ENCODE results near the gene DEPP1.
A peak's percentile ranks its signal among the peaks of the same experiment; 100 is the strongest.
"Not testable (repeated sequence)": the region's sequence is repeated elsewhere in the genome, so short reads cannot be mapped to it uniquely, and the experiment has no call there.

DEPP1 gene

GRCh38 chr10:44978570-44979280, at the start of gene DEPP1:
TSS of gene DEPP1 (minus strand) at chr10:44978809. CDS start at chr10:44978030, 779 bp downstream.
- no peak for DNase-seq (ENCODE audit: low spot score)

GRCh38 chr10:45023426-45023825, 44.8 kb upstream of the DEPP1 start:
- DNase-seq (ENCODE audit: low spot score), result no peak

- DNase-seq (ENCODE audit: low spot score), result no peak
Measured at GRCh38 chr10:45015590-45015989, 37.0 kb upstream of the DEPP1 start.

GRCh38 chr10:45014557-45014956, 35.9 kb upstream of the DEPP1 start:
- DNase-seq (ENCODE audit: low spot score), result not testable (repeated sequence)

- peak; percentile 68 for DNase-seq (ENCODE audit: low spot score)
Measured at GRCh38 chr10:45008524-45009161, 30.0 kb upstream of the DEPP1 start.

- no peak for DNase-seq (ENCODE audit: low spot score)
Measured at GRCh38 chr10:45006276-45007030, 27.8 kb upstream of the DEPP1 start.

- no peak for DNase-seq (ENCODE audit: low spot score)
Measured at GRCh38 chr10:45005284-45005683, 26.7 kb upstream of the DEPP1 start.

GRCh38 chr10:45004661-45005060, 26.1 kb upstream of the DEPP1 start:
- DNase-seq (ENCODE audit: low spot score), result no peak

GRCh38 chr10:45003432-45004000, 24.9 kb upstream of the DEPP1 start:
- no peak for DNase-seq (ENCODE audit: low spot score)

GRCh38 chr10:45001381-45002148, 23.0 kb upstream of the DEPP1 start:
- DNase-seq (ENCODE audit: low spot score), result peak; percentile 44

- DNase-seq (ENCODE audit: low spot score), result peak; percentile 73
Measured at GRCh38 chr10:45000752-45001380, 22.3 kb upstream of the DEPP1 start, which contains the start of gene ZNF22. TSS of gene ZNF22 (plus strand) at chr10:45000923. CDS start at chr10:45003369, 2,446 bp downstream.

- no peak for DNase-seq (ENCODE audit: low spot score)
Measured at GRCh38 chr10:45000138-45000751, 21.6 kb upstream of the DEPP1 start.

GRCh38 chr10:44998146-44998631, 19.6 kb upstream of the DEPP1 start:
- DNase-seq (ENCODE audit: low spot score), result no peak

- DNase-seq (ENCODE audit: low spot score), result no peak
Measured at GRCh38 chr10:44997105-44997748, 18.6 kb upstream of the DEPP1 start.

GRCh38 chr10:44995914-44996669, 17.5 kb upstream of the DEPP1 start:
- DNase-seq (ENCODE audit: low spot score), result no peak

GRCh38 chr10:44995581-44995913, 16.9 kb upstream of the DEPP1 start:
- no peak for DNase-seq (ENCODE audit: low spot score)

GRCh38 chr10:44994752-44995530, 16.3 kb upstream of the DEPP1 start:
- DNase-seq (ENCODE audit: low spot score), result no peak

GRCh38 chr10:44993922-44994751, 15.5 kb upstream of the DEPP1 start:
- no peak for DNase-seq (ENCODE audit: low spot score)
